ENCODE results near the gene CLCN2. TPM values are rescaled to one million over a fixed set of nuclear protein-coding genes. Genes with fewer than 3 reads are reported as not detected.
"Not testable (repeated sequence)": the region's sequence is repeated elsewhere in the genome, so short reads cannot be mapped to it uniquely, and the experiment has no call there.

Gene CLCN2
- total RNA-seq, 2 donors from 2014 or later, result 7.5 to 12.2 TPM

GRCh38 chr3:184343200-184343876 is 18.1 kb downstream of the CLCN2 start:
- intact Hi-C loops (cut with DNase I), result no loop called here
- Histone ChIP-seq H3K9me3 (no peaks in the 10 kb centered on the region), H3K4me3 (no peak overlapping the region), H3K36me3 (replicated peaks in 1 of 2; ENCODE audit: insufficient read depth in 1 of 2, low read depth in 2 of 2) (no peaks in the 10 kb centered on the region), H3K4me1 (peaks cover 17% of the 10 kb centered on the region), H3K27me3 (no peaks in the 10 kb centered on the region), H3K27ac (no peak overlapping the region)
- DNase-seq (no peak), ATAC-seq (no peak)
- no peak for TF ChIP-seq CTCF (IDR thresholded peaks at IDR 0.05)
- no peak for TF ChIP-seq POLR2A (IDR thresholded peaks at IDR 0.05)
- WGBS, 2 donors, result 87 to 88% methylated on average over 5 of the region's 5 CpGs

GRCh38 chr3:184341925-184342324 is 19.5 kb downstream of the CLCN2 start:
- Histone ChIP-seq H3K4me3 (no peak overlapping the region), H3K27ac (peak overlapping the region in 3 of 4 donors; percentile 22 to 33 (median 23)), H3K36me3 (replicated peaks in 1 of 2; ENCODE audit: insufficient read depth in 1 of 2, low read depth in 2 of 2) (no peaks in the 10 kb centered on the region), H3K9me3 (no peaks in the 10 kb centered on the region), H3K4me1 (peaks cover 29% of the 10 kb centered on the region), H3K27me3 (no peaks in the 10 kb centered on the region)
- peak; percentile 81 for ATAC-seq
- no peak for TF ChIP-seq POLR2A (IDR thresholded peaks at IDR 0.05)
- TF ChIP-seq CTCF (IDR thresholded peaks at IDR 0.05), result no peak
- intact Hi-C loops (cut with DNase I), result no loop called here
- 50 to 57% methylated on average over 6 to 7 of the region's 7 CpGs for WGBS, 2 donors
- peak; percentile 80 to 95 (median 91) for DNase-seq

GRCh38 chr3:184339451-184340135 is 21.8 kb downstream of the CLCN2 start:
- intact Hi-C loops (cut with DNase I); H3K27me3 ChIP-seq; H3K4me3 ChIP-seq; H3K27ac ChIP-seq; H3K9me3 ChIP-seq; ATAC-seq; DNase-seq; H3K36me3 ChIP-seq (replicated peaks in 1 of 2; ENCODE audit: insufficient read depth in 1 of 2, low read depth in 2 of 2): not testable (repeated sequence)
- peaks cover 32% of the 10 kb centered on the region for H3K4me1 ChIP-seq
- 93 to 94% methylated on average over 19 of the region's 19 CpGs for WGBS, 2 donors

- TF ChIP-seq CTCF (IDR thresholded peaks at IDR 0.05), result no peak
- TF ChIP-seq POLR2A (IDR thresholded peaks at IDR 0.05), result no peak
These were observed 22.4 kb downstream of the CLCN2 start for GRCh38 chr3:184339001-184339400.

GRCh38 chr3:184338511-184338945 is 22.9 kb downstream of the CLCN2 start:
- H3K27ac ChIP-seq, result peak overlapping the region in 2 of 4 donors; percentile 39 to 96
- ATAC-seq (no peak), DNase-seq (peak; percentile 50 to 66 (median 63))
- no peaks in the 10 kb centered on the region for H3K9me3 ChIP-seq
- no peaks in the 10 kb centered on the region for H3K27me3 ChIP-seq
- TF ChIP-seq POLR2A (IDR thresholded peaks at IDR 0.05), result no peak
- TF ChIP-seq CTCF (IDR thresholded peaks at IDR 0.05), result no peak
- peaks cover 0 to 11% of the 10 kb centered on the region in 2 donors for H3K36me3 ChIP-seq (replicated peaks in 1 of 2; ENCODE audit: insufficient read depth in 1 of 2, low read depth in 2 of 2)
- intact Hi-C loops (cut with DNase I), result no loop called here
- H3K4me1 ChIP-seq, result peaks cover 32% of the 10 kb centered on the region
- 66 to 92% methylated on average over 11 to 36 of the region's 37 CpGs for WGBS, 2 donors
- H3K4me3 ChIP-seq, result no peak overlapping the region

More at GRCh38 chr3:184339001-184339400, 22.4 kb downstream of the CLCN2 start:
- no peak overlapping the region for H3K4me3 ChIP-seq
- peaks cover 32% of the 10 kb centered on the region for H3K4me1 ChIP-seq
- intact Hi-C loops (cut with DNase I), result no loop called here
- no peak for DNase-seq
- H3K27me3 ChIP-seq, result no peaks in the 10 kb centered on the region
- WGBS, 2 donors, result 72 to 79% methylated on average over 8 of the region's 8 CpGs
- H3K27ac ChIP-seq, result peak overlapping the region in 1 of 4 donors; percentile 96
- ATAC-seq, result no peak
- no peaks in the 10 kb centered on the region for H3K9me3 ChIP-seq
- peaks cover 0 to 6% of the 10 kb centered on the region in 2 donors for H3K36me3 ChIP-seq (replicated peaks in 1 of 2; ENCODE audit: insufficient read depth in 1 of 2, low read depth in 2 of 2)

Data from body of pancreas (tissue), 4 donors.